ENCODE results near the gene PVALEF.

PVALEF gene

GRCh38 chr17:81165246-81166032, at the start of gene PVALEF:
Gene PVALEF, plus strand, starts transcription at chr17:81165507. Its CDS starts 15,720 bp downstream, at chr17:81181227.
- DNase-seq, result no peak

- no peak for DNase-seq
Measured at GRCh38 chr17:81115749-81116464, 49.4 kb upstream of the PVALEF start.

GRCh38 chr17:81116704-81117103, 48.6 kb upstream of the PVALEF start:
- no peak for DNase-seq

DNA sequence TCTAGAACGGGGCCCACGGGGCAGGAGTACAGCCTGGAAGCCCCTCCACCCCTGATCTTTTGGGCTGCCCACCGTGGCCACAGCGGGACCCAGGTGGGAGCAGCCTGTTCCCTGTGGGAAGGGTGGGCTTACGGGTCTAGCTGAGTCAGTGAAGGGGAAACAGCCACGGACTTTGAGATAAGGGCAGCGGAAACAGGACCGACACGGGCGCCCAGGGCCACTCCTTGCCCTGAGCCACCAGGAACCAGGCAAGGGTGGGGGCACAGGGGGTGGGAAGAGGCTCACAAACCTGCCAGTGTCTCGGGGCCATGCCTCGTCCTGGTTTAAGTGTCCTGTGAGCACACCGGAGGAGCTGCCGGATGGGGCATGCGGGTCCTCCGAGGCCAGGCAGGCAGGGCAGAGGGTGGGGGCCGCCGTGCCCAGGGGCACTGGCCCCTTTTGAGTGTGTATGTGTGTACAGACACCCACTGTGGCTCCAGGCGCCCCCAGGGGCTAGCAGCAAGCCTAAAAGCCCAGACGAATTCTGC, 47.6 kb upstream of the PVALEF start:
- DNase-seq, result no peak

GRCh38 chr17:81118308-81119221, 46.7 kb upstream of the PVALEF start:
- DNase-seq, result no peak

GRCh38 chr17:81119223-81120148, 45.8 kb upstream of the PVALEF start:
- peak; percentile 90 for DNase-seq

- no peak for DNase-seq
Measured at GRCh38 chr17:81120149-81120484, 45.2 kb upstream of the PVALEF start.

DNA sequence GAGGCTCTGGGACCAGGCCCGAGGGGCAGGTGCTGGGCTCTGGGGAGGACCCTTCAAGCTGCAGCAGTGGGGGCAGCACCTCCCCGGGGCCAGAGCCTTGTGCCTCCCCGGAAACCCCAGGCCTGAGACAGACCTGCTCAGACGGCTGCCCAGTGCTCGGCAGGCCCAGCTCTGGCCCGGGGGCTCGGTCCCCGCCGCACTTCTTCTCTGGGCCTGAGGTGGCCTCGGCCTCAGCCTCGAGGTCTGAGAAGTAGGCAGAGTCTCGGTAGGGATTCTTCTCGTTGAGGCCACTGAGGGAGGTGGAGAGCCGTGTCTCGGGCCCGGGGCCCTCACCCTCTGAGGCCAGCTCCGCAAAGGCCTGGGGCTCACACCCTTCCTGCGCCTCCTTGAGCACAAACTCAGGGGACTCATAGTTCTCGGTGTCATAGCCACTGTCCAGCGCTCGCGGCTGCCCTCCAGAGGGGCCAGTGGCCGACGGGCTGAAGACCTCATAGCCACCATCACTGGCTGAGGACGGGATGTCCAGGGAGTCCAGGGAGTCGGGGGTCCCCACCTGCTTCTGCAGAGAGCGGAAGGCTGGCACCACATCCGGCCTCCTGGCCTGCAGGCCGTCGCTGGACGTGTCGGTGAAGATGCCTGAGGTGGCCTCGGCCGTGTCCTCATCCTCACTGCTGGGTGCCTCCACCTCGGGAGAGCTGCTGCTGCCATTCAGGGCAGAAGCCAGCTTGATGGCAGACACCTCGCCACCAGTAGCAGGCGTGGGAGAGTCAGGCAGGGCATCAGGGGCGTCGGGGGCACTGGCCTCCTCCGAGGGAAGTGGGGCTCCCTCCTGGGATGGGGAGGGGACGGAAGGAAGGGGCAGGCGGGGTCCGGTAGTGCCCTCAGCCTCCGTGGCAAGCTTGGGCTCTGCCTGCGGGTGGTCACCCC, 44.3 kb upstream of the PVALEF start:
- DNase-seq, result no peak

DNA sequence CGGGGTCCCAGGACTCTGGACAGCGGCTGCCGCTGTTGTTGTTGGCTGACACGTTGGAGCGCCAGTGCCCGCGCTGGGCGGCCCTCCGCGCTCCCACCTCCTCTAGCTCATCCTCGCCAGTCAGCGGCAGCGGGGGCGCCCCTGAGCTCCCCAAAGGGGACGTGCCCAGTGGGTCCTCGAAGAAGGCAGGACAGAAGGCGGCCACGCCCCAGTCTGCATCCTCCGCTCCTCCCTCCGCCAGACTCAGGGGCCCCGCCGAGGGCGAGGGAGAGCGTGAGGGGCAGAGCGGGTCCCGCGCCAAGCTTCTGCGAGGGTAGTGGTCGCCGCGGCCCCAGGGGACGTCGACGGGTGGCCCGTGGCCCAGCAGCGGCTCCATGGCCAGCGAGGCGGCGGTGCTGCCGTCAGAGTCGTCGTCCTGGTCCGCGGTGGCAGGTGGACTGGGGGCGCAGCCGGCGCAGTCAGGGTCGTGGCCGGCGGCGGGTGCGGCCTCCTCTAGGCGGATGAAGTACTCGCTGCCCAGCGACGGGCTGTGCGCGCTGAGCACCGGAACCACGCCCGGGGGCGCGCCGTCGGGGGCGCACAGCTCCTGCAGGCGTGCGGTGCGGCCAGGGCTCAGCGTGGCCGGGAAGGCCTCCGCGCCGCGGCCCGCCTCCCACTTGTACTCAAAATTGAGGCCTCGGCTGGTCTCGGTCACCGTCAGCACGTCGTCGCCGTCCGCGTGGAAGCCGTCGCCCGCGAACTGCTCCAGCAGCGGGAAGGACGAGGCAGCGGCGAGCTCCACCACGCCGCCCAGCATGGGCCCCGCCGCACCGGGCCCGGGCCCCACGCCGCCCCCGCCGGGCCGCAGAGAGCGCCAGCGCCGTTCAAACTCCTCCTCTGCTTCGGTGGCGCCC, 43.2 kb upstream of the PVALEF start:
- peak; percentile 17 for DNase-seq

GRCh38 chr17:81123052-81124048, 42.0 kb upstream of the PVALEF start:
- no peak for DNase-seq

GRCh38 chr17:81124377-81124776, 40.9 kb upstream of the PVALEF start:
- no peak for DNase-seq

- no peak for DNase-seq
Measured at GRCh38 chr17:81125573-81126081, 39.7 kb upstream of the PVALEF start.

GRCh38 chr17:81126281-81127132, 38.8 kb upstream of the PVALEF start:
- DNase-seq, result no peak

DNA sequence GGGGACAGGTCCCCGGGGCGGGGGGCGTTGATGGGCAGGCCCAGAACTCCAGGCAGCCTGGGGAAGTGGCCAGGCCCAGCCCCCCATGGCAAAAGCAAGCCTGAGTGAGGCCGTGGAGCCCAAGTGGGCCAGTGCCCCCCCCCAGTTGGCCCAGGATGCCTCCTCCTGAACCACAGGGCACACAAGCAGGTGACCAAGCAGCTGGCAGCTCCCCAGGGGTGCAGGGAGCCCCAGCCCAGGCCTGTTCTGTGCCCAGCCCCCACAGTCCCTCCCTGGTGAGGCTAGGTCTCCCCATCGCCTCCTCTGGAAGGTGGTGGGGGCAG, 38.2 kb upstream of the PVALEF start:
- no peak for DNase-seq

DNA sequence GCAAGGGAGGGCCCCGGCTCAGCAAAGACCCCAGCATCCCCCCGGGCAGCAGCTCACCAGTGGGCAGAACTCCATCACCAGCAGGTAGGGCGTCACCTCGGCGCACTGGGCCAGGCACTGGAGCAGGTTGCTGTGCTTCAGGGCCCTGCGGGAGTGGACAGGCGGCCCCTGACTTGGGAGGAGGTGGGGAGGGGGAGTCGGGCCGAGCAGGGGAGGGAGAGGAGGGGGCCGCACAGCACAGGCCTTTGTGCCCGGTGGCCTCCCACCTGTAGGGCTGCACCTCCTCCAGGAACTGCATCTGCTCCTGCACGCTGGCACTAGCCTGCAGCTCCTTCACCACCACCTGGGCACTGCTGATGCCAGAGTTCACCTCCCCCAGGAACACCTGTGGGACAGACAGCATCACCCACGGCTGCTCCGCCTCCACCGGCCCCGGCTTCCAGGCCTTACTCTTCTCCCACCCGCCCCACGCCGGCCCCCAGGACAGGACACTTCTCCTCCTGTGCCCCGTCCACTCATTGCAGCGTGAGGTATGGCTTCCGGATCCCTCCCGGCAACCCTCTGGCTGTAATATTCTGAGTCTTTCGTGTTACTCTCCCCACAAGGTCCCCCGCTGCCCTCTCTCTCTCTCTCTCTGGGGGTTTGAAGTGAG, 37.7 kb upstream of the PVALEF start:
- DNase-seq, result no peak

- DNase-seq, result no peak
Measured at GRCh38 chr17:81128338-81128737, 37.0 kb upstream of the PVALEF start.

- no peak for DNase-seq
Measured at GRCh38 chr17:81128774-81129173, 36.5 kb upstream of the PVALEF start.
